ENCODE measurements around the gene KRTAP2-1. TPM values are rescaled to one million over a fixed set of nuclear protein-coding genes. Genes with fewer than 3 reads are reported as not detected.

KRTAP2-1 gene
- total and polyA plus RNA-seq, 2 of the 13 experiments (the other 11 are each of a cell fraction or from before 2014, with no cell fraction given), result not detected

DNA sequence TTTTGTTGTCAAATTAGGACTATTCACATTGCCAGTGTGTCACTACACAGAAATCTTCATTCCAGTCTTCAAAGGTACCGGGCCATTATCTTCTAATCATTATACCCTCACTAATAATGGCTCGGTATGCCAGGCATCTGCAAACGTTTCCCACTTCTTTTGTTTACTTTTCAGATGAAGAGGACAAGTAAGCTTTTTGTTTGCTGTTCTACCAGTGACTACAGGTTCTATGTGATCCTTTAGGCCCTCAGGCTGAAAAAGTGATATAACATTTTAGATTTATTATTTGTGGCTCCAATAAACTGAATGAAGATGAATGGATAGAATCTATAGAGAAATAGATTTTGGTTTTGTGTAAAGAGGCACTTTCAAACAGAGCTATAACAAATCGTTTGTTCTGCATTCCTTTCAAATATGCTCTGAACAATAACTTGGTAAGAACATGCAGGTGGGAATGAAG lies 37.8 kb downstream of the KRTAP2-1 start (continued):
- TF ChIP-seq, protein P1, sequence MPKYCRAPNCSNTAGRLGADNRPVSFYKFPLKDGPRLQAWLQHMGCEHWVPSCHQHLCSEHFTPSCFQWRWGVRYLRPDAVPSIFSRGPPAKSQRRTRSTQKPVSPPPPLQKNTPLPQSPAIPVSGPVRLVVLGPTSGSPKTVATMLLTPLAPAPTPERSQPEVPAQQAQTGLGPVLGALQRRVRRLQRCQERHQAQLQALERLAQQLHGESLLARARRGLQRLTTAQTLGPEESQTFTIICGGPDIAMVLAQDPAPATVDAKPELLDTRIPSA (CRISPR knock-in tag; IDR thresholded peaks at IDR 0.05; ENCODE audit: borderline replicate concordance), result no peak
- TF ChIP-seq FOXA1 (IDR thresholded peaks at IDR 0.05), result 0 out of 2 replicates have a peak, but pooled peaks have one; percentile 47
- peak; percentile 83 for TF ChIP-seq FOXA1 (CRISPR knock-in tag; IDR thresholded peaks at IDR 0.05)
- TF ChIP-seq ONECUT2 (CRISPR knock-in tag; IDR thresholded peaks at IDR 0.05), result peak; percentile 32; the same call in 1 of the 2 replicates
- peak; percentile 84 for TF ChIP-seq NKX3-1 (CRISPR knock-in tag; IDR thresholded peaks at IDR 0.05)
- TF ChIP-seq ZNF292 (CRISPR knock-in tag; IDR thresholded peaks at IDR 0.05; ENCODE audit: borderline replicate concordance, low read depth), result no peak
- TF ChIP-seq, protein P2, sequence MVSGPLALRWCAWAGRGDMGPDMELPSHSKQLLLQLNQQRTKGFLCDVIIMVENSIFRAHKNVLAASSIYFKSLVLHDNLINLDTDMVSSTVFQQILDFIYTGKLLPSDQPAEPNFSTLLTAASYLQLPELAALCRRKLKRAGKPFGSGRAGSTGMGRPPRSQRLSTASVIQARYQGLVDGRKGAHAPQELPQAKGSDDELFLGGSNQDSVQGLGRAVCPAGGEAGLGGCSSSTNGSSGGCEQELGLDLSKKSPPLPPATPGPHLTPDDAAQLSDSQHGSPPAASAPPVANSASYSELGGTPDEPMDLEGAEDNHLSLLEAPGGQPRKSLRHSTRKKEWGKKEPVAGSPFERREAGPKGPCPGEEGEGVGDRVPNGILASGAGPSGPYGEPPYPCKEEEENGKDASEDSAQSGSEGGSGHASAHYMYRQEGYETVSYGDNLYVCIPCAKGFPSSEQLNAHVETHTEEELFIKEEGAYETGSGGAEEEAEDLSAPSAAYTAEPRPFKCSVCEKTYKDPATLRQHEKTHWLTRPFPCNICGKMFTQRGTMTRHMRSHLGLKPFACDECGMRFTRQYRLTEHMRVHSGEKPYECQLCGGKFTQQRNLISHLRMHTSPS (CRISPR knock-in tag; IDR thresholded peaks at IDR 0.05; ENCODE audit: low read depth), result no peak
- TF ChIP-seq, protein P3, sequence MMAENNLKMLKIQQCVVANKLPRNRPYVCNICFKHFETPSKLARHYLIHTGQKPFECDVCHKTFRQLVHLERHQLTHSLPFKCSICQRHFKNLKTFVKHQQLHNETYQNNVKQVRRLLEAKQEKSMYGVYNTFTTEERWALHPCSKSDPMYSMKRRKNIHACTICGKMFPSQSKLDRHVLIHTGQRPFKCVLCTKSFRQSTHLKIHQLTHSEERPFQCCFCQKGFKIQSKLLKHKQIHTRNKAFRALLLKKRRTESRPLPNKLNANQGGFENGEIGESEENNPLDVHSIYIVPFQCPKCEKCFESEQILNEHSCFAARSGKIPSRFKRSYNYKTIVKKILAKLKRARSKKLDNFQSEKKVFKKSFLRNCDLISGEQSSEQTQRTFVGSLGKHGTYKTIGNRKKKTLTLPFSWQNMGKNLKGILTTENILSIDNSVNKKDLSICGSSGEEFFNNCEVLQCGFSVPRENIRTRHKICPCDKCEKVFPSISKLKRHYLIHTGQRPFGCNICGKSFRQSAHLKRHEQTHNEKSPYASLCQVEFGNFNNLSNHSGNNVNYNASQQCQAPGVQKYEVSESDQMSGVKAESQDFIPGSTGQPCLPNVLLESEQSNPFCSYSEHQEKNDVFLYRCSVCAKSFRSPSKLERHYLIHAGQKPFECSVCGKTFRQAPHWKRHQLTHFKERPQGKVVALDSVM (CRISPR knock-in tag; IDR thresholded peaks at IDR 0.05), result no peak
- TF ChIP-seq, protein P4, sequence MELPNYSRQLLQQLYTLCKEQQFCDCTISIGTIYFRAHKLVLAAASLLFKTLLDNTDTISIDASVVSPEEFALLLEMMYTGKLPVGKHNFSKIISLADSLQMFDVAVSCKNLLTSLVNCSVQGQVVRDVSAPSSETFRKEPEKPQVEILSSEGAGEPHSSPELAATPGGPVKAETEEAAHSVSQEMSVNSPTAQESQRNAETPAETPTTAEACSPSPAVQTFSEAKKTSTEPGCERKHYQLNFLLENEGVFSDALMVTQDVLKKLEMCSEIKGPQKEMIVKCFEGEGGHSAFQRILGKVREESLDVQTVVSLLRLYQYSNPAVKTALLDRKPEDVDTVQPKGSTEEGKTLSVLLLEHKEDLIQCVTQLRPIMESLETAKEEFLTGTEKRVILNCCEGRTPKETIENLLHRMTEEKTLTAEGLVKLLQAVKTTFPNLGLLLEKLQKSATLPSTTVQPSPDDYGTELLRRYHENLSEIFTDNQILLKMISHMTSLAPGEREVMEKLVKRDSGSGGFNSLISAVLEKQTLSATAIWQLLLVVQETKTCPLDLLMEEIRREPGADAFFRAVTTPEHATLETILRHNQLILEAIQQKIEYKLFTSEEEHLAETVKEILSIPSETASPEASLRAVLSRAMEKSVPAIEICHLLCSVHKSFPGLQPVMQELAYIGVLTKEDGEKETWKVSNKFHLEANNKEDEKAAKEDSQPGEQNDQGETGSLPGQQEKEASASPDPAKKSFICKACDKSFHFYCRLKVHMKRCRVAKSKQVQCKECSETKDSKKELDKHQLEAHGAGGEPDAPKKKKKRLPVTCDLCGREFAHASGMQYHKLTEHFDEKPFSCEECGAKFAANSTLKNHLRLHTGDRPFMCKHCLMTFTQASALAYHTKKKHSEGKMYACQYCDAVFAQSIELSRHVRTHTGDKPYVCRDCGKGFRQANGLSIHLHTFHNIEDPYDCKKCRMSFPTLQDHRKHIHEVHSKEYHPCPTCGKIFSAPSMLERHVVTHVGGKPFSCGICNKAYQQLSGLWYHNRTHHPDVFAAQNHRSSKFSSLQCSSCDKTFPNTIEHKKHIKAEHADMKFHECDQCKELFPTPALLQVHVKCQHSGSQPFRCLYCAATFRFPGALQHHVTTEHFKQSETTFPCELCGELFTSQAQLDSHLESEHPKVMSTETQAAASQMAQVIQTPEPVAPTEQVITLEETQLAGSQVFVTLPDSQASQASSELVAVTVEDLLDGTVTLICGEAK (IDR thresholded peaks at IDR 0.05), result no peak
- TF ChIP-seq, protein P4 (CRISPR knock-in tag; IDR thresholded peaks at IDR 0.05), result no peak
- no peak for TF ChIP-seq ZNF296 (CRISPR knock-in tag; conservative IDR thresholded peaks at IDR 0.05)
- peak; percentile 88 for TF ChIP-seq SMAD3 (CRISPR knock-in tag; IDR thresholded peaks at IDR 0.05)
- TF ChIP-seq ZNF549 (CRISPR knock-in tag; IDR thresholded peaks at IDR 0.05), result no peak
- TF ChIP-seq, protein P5, sequence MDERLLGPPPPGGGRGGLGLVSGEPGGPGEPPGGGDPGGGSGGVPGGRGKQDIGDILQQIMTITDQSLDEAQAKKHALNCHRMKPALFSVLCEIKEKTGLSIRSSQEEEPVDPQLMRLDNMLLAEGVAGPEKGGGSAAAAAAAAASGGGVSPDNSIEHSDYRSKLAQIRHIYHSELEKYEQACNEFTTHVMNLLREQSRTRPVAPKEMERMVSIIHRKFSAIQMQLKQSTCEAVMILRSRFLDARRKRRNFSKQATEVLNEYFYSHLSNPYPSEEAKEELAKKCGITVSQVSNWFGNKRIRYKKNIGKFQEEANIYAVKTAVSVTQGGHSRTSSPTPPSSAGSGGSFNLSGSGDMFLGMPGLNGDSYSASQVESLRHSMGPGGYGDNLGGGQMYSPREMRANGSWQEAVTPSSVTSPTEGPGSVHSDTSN (CRISPR knock-in tag; IDR thresholded peaks at IDR 0.05), result no peak
- no peak for TF ChIP-seq SMAD9 (CRISPR knock-in tag; IDR thresholded peaks at IDR 0.05)
- TF ChIP-seq NR2C2 (CRISPR knock-in tag; IDR thresholded peaks at IDR 0.05; ENCODE audit: borderline replicate concordance), result no peak

Measured in HepG2 (cell line).